ENCODE results near the gene PDE9A. TPM values are rescaled to one million over a fixed set of nuclear protein-coding genes. Genes with fewer than 3 reads are reported as not detected.

Gene PDE9A
- polyA plus RNA-seq, 1 experiment, result 0.09 TPM

DNA sequence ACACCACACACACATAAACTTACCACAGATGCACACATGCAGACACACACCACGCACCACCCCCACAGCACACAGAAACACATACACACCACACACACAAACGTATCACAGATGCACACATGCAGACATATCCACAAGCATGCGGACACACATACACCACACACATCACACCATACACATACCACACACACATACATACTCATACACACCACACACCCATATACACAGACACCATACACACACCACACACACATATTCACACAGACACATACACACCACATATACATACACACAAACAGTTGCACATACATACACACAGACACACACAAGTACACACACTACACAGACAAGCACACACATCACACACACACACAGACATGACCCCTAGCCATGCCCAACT is 37.5 kb upstream of the PDE9A start:
- H3K27me3 ChIP-seq (ENCODE audit: control insufficient read depth, insufficient read depth, low read length), result no peaks in the 10 kb centered on the region; the same call in 1 of the 2 replicates
- no peaks in the 10 kb centered on the region for H3K36me3 ChIP-seq (ENCODE audit: control insufficient read depth, insufficient read depth, low read length)
- H3K4me3 ChIP-seq (ENCODE audit: low read depth, low read length), result no peak overlapping the region
- DNase-seq (ENCODE audit: low read depth), result no peak
- CTCF ChIA-PET, result no interaction called here
- TF ChIP-seq, protein P1, sequence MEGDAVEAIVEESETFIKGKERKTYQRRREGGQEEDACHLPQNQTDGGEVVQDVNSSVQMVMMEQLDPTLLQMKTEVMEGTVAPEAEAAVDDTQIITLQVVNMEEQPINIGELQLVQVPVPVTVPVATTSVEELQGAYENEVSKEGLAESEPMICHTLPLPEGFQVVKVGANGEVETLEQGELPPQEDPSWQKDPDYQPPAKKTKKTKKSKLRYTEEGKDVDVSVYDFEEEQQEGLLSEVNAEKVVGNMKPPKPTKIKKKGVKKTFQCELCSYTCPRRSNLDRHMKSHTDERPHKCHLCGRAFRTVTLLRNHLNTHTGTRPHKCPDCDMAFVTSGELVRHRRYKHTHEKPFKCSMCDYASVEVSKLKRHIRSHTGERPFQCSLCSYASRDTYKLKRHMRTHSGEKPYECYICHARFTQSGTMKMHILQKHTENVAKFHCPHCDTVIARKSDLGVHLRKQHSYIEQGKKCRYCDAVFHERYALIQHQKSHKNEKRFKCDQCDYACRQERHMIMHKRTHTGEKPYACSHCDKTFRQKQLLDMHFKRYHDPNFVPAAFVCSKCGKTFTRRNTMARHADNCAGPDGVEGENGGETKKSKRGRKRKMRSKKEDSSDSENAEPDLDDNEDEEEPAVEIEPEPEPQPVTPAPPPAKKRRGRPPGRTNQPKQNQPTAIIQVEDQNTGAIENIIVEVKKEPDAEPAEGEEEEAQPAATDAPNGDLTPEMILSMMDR (IDR thresholded peaks at IDR 0.05; ENCODE audit: insufficient read depth, low read depth, low read length), result no peak
- POLR2A ChIA-PET, result no interaction called here

DNA sequence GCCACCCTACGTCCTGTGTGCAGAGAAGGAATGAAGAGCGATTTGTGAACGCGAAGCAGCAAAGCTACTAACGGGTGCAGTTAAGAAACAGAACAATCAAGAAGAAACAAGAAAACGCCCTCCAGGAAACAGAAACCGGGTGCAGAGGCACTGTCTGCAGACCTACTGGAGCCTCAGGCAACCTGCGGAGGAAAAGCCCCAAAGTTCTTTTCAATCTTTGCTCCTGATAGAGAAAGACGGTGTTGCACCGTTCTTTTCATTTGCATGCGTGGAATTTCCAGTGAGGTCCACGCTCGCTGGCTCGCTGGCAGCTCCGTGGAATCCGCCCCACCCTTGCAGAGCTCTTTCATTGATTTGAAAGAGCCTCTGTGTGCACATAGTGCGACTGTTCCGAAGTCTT is 37.0 kb upstream of the PDE9A start:
- CTCF ChIA-PET, result no interaction called here
- H3K27me3 ChIP-seq (ENCODE audit: control insufficient read depth, insufficient read depth, low read length), result peaks cover 2% of the 10 kb centered on the region; the same call in 1 of the 2 replicates
- POLR2A ChIA-PET, result no interaction called here
- H3K4me3 ChIP-seq (ENCODE audit: low read depth, low read length), result no peak overlapping the region
- H3K36me3 ChIP-seq (ENCODE audit: control insufficient read depth, insufficient read depth, low read length), result no peaks in the 10 kb centered on the region
- no peak for DNase-seq (ENCODE audit: low read depth)
- TF ChIP-seq, protein P1 (IDR thresholded peaks at IDR 0.05; ENCODE audit: insufficient read depth, low read depth, low read length), result no peak

DNA sequence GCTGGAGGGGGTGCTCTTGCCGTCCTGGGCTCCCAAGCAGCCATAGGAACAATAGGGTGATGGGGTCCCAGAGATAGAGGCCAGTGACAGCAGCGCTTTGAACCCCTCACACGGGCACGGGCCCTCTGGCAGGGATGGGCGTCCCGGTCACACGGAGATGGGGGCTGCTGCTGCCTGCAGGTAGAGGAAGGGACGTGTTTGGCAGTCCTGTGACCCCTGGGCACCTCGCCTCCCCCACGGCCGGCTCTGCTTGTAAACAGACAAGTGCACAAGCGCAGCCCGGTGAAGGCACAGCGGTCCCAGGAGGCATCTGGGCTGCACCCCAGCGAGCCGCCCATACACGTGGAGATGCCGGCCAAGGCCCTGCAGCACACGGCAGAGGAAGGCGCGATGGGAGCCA is 36.5 kb upstream of the PDE9A start:
- CTCF ChIA-PET, result no interaction called here
- H3K27me3 ChIP-seq (ENCODE audit: control insufficient read depth, insufficient read depth, low read length), result peaks cover 2% of the 10 kb centered on the region; the same call in 1 of the 2 replicates
- no peak overlapping the region for H3K4me3 ChIP-seq (ENCODE audit: low read depth, low read length)
- no peaks in the 10 kb centered on the region for H3K36me3 ChIP-seq (ENCODE audit: control insufficient read depth, insufficient read depth, low read length)
- no peak for DNase-seq (ENCODE audit: low read depth)
- TF ChIP-seq, protein P1 (IDR thresholded peaks at IDR 0.05; ENCODE audit: insufficient read depth, low read depth, low read length), result no peak
- POLR2A ChIA-PET, result no interaction called here

DNA sequence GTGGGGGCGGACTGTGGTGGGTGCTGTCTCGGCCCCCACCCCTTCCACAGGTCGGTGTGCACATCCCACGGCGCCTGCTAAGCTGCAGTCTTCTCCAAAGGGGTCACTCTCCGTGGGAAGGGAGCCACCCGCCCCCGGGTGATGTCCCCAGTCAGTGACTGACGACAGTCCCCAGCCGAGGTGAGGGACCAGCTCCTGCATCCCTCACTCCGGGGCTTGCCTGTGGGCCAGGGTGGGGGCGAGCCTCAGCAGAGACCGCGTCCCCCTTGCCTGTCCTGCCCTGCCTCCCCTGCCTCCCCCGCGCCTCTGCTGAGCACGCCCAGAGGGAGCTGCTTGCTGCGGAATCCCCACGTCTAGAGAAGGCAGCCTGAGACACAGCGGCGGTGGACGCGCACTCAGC is 35.9 kb upstream of the PDE9A start:
- POLR2A ChIA-PET, result no interaction called here

DNA sequence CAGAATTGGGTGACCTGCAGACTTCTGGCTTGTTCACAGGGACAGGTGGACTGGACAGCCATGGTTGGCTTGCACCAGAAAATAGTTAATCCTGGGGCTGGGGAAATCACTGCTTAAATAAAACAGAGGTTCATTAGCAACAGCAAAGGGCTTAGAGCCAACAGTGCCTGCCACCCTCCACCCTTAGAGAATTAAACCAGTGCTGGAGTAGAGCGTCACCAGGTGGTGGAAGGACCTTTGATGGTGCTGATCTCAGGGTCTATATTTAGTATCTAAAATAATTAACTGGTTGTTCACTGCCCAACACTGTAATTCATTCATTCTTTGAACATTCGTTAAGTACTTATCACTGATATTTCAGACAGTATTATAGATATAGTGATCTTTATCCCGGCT is 34.7 kb upstream of the PDE9A start:
- no peak for DNase-seq (ENCODE audit: low read depth)
- TF ChIP-seq, protein P1 (IDR thresholded peaks at IDR 0.05; ENCODE audit: insufficient read depth, low read depth, low read length), result no peak
- ChIA-PET CTCF (no interaction called here), POLR2A (no interaction called here)
- Histone ChIP-seq H3K36me3 (ENCODE audit: control insufficient read depth, insufficient read depth, low read length) (no peaks in the 10 kb centered on the region), H3K4me3 (ENCODE audit: low read depth, low read length) (no peak overlapping the region), H3K27me3 (ENCODE audit: control insufficient read depth, insufficient read depth, low read length) (peaks cover 2% of the 10 kb centered on the region; the same call in 1 of the 2 replicates)

More for the DNA sequence above, 35.9 kb upstream of the PDE9A start:
- TF ChIP-seq, protein P1 (IDR thresholded peaks at IDR 0.05; ENCODE audit: insufficient read depth, low read depth, low read length), result no peak
- H3K36me3 ChIP-seq (ENCODE audit: control insufficient read depth, insufficient read depth, low read length), result no peaks in the 10 kb centered on the region
- H3K4me3 ChIP-seq (ENCODE audit: low read depth, low read length), result no peak overlapping the region
- DNase-seq (ENCODE audit: low read depth), result no peak
- CTCF ChIA-PET, result no interaction called here
- H3K27me3 ChIP-seq (ENCODE audit: control insufficient read depth, insufficient read depth, low read length), result peaks cover 2% of the 10 kb centered on the region; the same call in 1 of the 2 replicates
